ENCODE measurements around the gene RABGEF1. TPM values are rescaled to one million over a fixed set of nuclear protein-coding genes. Genes with fewer than 3 reads are reported as not detected.

The RABGEF1 gene
- total and polyA plus RNA-seq, 2 of the 8 experiments (the other 6 are each of a cell fraction or from before 2014, with no cell fraction given) = 10.2 to 18.0 TPM

GRCh38 chr7:66769833-66770512 is 29.4 kb downstream of the RABGEF1 start:
- FAIRE-seq = no peak
- H2BK120ac ChIP-seq (replicated peaks; ENCODE audit: low read depth, low read length) = no peak overlapping the region
- no peak overlapping the region for H2AFZ ChIP-seq (ENCODE audit: low read length)
- peaks cover 0 to 2% of the 10 kb centered on the region in 2 experiments for H4K20me1 ChIP-seq (replicated peaks in 1 of 2; ENCODE audit: control insufficient read depth in 1 of 2, insufficient read depth in 2 of 2, low read length in 2 of 2)
- no peak overlapping the region for H3K18ac ChIP-seq (ENCODE audit: extremely low read depth, low read length)
- no peak overlapping the region for H4K91ac ChIP-seq (replicated peaks; ENCODE audit: insufficient read length, low read length)
- no peak overlapping the region for H2BK5ac ChIP-seq (ENCODE audit: low read depth, low read length)
- peaks cover 0 to 14% (median 1%) of the 10 kb centered on the region in 4 experiments; a peak in 4 of 8 replicates for H3K36me3 ChIP-seq (ENCODE audit: control insufficient read depth in 2 of 4, insufficient read depth in 4 of 4, low read length in 3 of 4)
- H3K56ac ChIP-seq (replicated peaks; ENCODE audit: insufficient read length, low read depth, low read length) = no peak overlapping the region
- no peaks in the 10 kb centered on the region for H3K23me2 ChIP-seq (ENCODE audit: low read depth, low read length)
- H3K79me1 ChIP-seq (ENCODE audit: low read depth, low read length) = peaks cover 2% of the 10 kb centered on the region
- H3K4me3 ChIP-seq (ENCODE audit: extremely low read depth in 1 of 4, insufficient read depth in 2 of 4, low read depth in 3 of 4, low read length in 4 of 4) = no peak overlapping the region
- no peaks in the 10 kb centered on the region for H3K27me3 ChIP-seq (replicated peaks in 1 of 4; ENCODE audit: control insufficient read depth in 3 of 4, extremely low read depth in 1 of 4, insufficient read depth in 3 of 4, low read length in 3 of 4)
- H2BK15ac ChIP-seq (ENCODE audit: low read length) = no peak overlapping the region
- CTCF ChIA-PET (ENCODE audit: partially characterized antibody) = interaction anchor here (1.1 kb wide), 1 partner anchor 212 kb away, joined by 4 read pairs; no protein-coding TSS in a partner anchor
- no peak overlapping the region for H2BK20ac ChIP-seq (ENCODE audit: low read length)
- H3K14ac ChIP-seq (ENCODE audit: insufficient read length) = no peak overlapping the region
- POLR2A ChIA-PET (ENCODE audit: partially characterized antibody) = interaction anchor here (1.3 kb wide), 1 partner anchor 18 kb away, joined by 3 read pairs; no protein-coding TSS in a partner anchor
- no peak for DNase-seq (ENCODE audit: low read depth in 1 of 2, low spot score in 2 of 2)
- no peak overlapping the region for H4K5ac ChIP-seq (ENCODE audit: insufficient read length, low read depth, low read length)
- no peaks in the 10 kb centered on the region for H3K9me3 ChIP-seq (ENCODE audit: insufficient read depth in 2 of 2, low read depth in 1 of 2, low read length in 1 of 2)
- no peaks in the 10 kb centered on the region for H3K4me1 ChIP-seq (replicated peaks in 1 of 4; ENCODE audit: control insufficient read depth in 3 of 4, insufficient read depth in 4 of 4, low read length in 3 of 4)
- no peak overlapping the region for H3K9ac ChIP-seq (replicated peaks in 1 of 4; ENCODE audit: extremely low read depth in 1 of 4, low read depth in 3 of 4, low read length in 3 of 4)
- no peak overlapping the region for H3K23ac ChIP-seq (ENCODE audit: insufficient read length)
- H3K27ac ChIP-seq (ENCODE audit: low read depth, low read length) = no peak overlapping the region
- H3K4me2 ChIP-seq (ENCODE audit: insufficient read depth in 1 of 2, low read depth in 2 of 2, low read length in 2 of 2) = no peak overlapping the region
- H2BK12ac ChIP-seq (ENCODE audit: low read depth, low read length) = no peak overlapping the region
- WGBS, 2 experiments (ENCODE audit: extremely low coverage in 1 of 2, insufficient coverage in 1 of 2, insufficient read length in 1 of 2, insufficient replicate concordance in 2 of 2, low coverage in 1 of 2, low lambda C conversion rate in 2 of 2, missing lambda C conversion rate in 1 of 2) = 89% methylated on average over 5 of the region's 5 CpGs; no CpG with 5 or more reads in 1 of the 2 experiments
- H3K79me2 ChIP-seq (ENCODE audit: control insufficient read depth in 1 of 2, insufficient read depth in 2 of 2, low read length in 2 of 2) = peaks cover 0 to 25% of the 10 kb centered on the region in 2 experiments; a peak in 2 of 4 replicates
- no peak overlapping the region for H2AK5ac ChIP-seq (ENCODE audit: low read depth, low read length)
- H4K8ac ChIP-seq (ENCODE audit: extremely low read depth, insufficient read depth, low read length) = no peak overlapping the region
- H3K4ac ChIP-seq (replicated peaks; ENCODE audit: insufficient read length, low read depth, low read length) = no peak overlapping the region
- TF ChIP-seq USF2 (IDR thresholded peaks at IDR 0.05; ENCODE audit: low read length) = no peak
- no peak for TF ChIP-seq CTCF (IDR thresholded peaks at IDR 0.05; ENCODE audit: control extremely low read depth in 1 of 3, insufficient read depth in 1 of 3, low read depth in 1 of 3, low read length in 3 of 3)
- no peak for TF ChIP-seq ATF3 (IDR thresholded peaks at IDR 0.05; ENCODE audit: insufficient read depth, low read depth, low read length)
- TF ChIP-seq EZH2 (IDR thresholded peaks at IDR 0.05; ENCODE audit: low read depth, low read length, severe bottlenecking) = no peak
- no peak for TF ChIP-seq EGR1 (IDR thresholded peaks at IDR 0.05; ENCODE audit: borderline replicate concordance, low read depth, low read length)
- no peak for TF ChIP-seq CREB1 (IDR thresholded peaks at IDR 0.05)
- no peak for TF ChIP-seq SIN3A (conservative IDR thresholded peaks at IDR 0.05 in 1 of 2, IDR thresholded peaks at IDR 0.05 in 1 of 2; ENCODE audit: low read depth in 1 of 2, low read length in 2 of 2)
- no peak for TF ChIP-seq JUN (IDR thresholded peaks at IDR 0.05; ENCODE audit: low read depth, low read length)
